Lower lobe of right lung (tissue), 2 donors: Measurements from ENCODE around the gene DEFB126. TPM values are rescaled to one million over a fixed set of nuclear protein-coding genes. Genes with fewer than 3 reads are reported as not detected.
"Not testable (repeated sequence)": the region's sequence is repeated elsewhere in the genome, so short reads cannot be mapped to it uniquely, and the experiment has no call there.

Experiments
- ATAC-seq, 2 donors: fragments of 200-7000 bp; cut with Tn5 transposase; one replicate each; pipeline ENCODE4 v1.9.1; 2020 to 2022; ENCODE audit warnings: mild to moderate bottlenecking in 2 of 2, moderate library complexity in 2 of 2
- DNase-seq: peaks from one replicate; pipeline ENCODE4 v3.0.0-alpha.2; 2020
- H3K27ac ChIP-seq: fragments of 200-600 bp; one replicate; pipeline ENCODE4 v1.8.0; 2022
- H3K27me3 ChIP-seq: fragments of 200-600 bp; one replicate; pipeline ENCODE4 v1.8.0; 2022; ENCODE audit warnings: low read depth
- H3K36me3 ChIP-seq: fragments of 200-600 bp; one replicate; pipeline ENCODE4 v1.8.0; 2022; ENCODE audit warnings: mild to moderate bottlenecking
- H3K4me1 ChIP-seq: fragments of 200-600 bp; one replicate; pipeline ENCODE4 v1.8.0; 2022
- H3K4me3 ChIP-seq: fragments of 200-600 bp; one replicate; pipeline ENCODE4 v1.8.0; 2022; ENCODE audit warnings: mild to moderate bottlenecking
- H3K9me3 ChIP-seq: fragments of 200-600 bp; one replicate; pipeline ENCODE4 v1.8.0; 2022
- CTCF ChIP-seq: fragments of 200-600 bp; IDR thresholded peaks from one replicate; pipeline ENCODE4 v1.8.0; 2022; ENCODE audit warnings: antibody characterized with exemption, mild to moderate bottlenecking
- intact Hi-C: fragments of 100-400 bp; cut with DNase I; formaldehyde crosslinking; loops from one replicate; pipeline ENCODE4 v1.11.0; 2022
- total RNA-seq: library from RNA; stranded (reverse); fragmentation: NEBNext Ultra II Directional; extraction: Animal tissue kit (Norgen Biotek cat#: 25700); gene quantifications from one replicate; pipeline ENCODE4 v1.2.1, GENCODE V29; 2021
- donor health status: DM: no; HTN: yes; CAD: no; lungs with severe emphysema.

The DEFB126 gene
- total RNA-seq, 1 donor from 2014 or later, result not detected

- ATAC-seq (no peak), DNase-seq (no peak)
- intact Hi-C loops, result no loop called here
- Histone ChIP-seq H3K9me3 (no peaks in the 10 kb centered on the region), H3K4me1 (no peaks in the 10 kb centered on the region), H3K36me3 (no peaks in the 10 kb centered on the region), H3K4me3 (no peak overlapping the region), H3K27me3 (no peaks in the 10 kb centered on the region), H3K27ac (no peak overlapping the region)
- TF ChIP-seq CTCF, result no peak
Measured at GRCh38 chr20:112396-112795, 30.0 kb upstream of the DEFB126 start.

GRCh38 chr20:117518-117917, 24.9 kb upstream of the DEFB126 start:
- intact Hi-C loops, result no loop called here
- ATAC-seq (no peak), DNase-seq (no peak)
- no peak for TF ChIP-seq CTCF
- no peaks in the 10 kb centered on the region for H3K4me1 ChIP-seq
- H3K27ac ChIP-seq, result no peak overlapping the region
- H3K27me3 ChIP-seq, result no peaks in the 10 kb centered on the region
- H3K36me3 ChIP-seq, result no peaks in the 10 kb centered on the region
- H3K4me3 ChIP-seq, result no peak overlapping the region
- no peaks in the 10 kb centered on the region for H3K9me3 ChIP-seq

GRCh38 chr20:129786-130323, 12.5 kb upstream of the DEFB126 start:
- H3K9me3 ChIP-seq, ATAC-seq: not testable (repeated sequence)

GRCh38 chr20:137668-138490, 4.5 kb upstream of the DEFB126 start:
- intact Hi-C loops, result no loop called here
- TF ChIP-seq CTCF, result peak; percentile 24
- Histone ChIP-seq H3K27ac (no peak overlapping the region), H3K36me3 (no peaks in the 10 kb centered on the region), H3K4me3 (no peak overlapping the region), H3K27me3 (no peaks in the 10 kb centered on the region), H3K9me3 (no peaks in the 10 kb centered on the region), H3K4me1 (no peaks in the 10 kb centered on the region)
- DNase-seq (no peak), ATAC-seq (peak; percentile 53 to 60)

More at GRCh38 chr20:129786-130323, 12.5 kb upstream of the DEFB126 start:
- DNase-seq, intact Hi-C loops, H3K27me3 ChIP-seq, H3K4me3 ChIP-seq, H3K27ac ChIP-seq, H3K4me1 ChIP-seq, H3K36me3 ChIP-seq: not testable (repeated sequence)

- Histone ChIP-seq H3K9me3 (no peaks in the 10 kb centered on the region), H3K4me1 (no peaks in the 10 kb centered on the region), H3K27ac (no peak overlapping the region), H3K36me3 (no peaks in the 10 kb centered on the region), H3K4me3 (no peak overlapping the region), H3K27me3 (no peaks in the 10 kb centered on the region)
- intact Hi-C loops, result no loop called here
- ATAC-seq, result no peak
- no peak for DNase-seq
- no peak for TF ChIP-seq CTCF
Measured at GRCh38 chr20:145877-146276, 3.5 kb downstream of the DEFB126 start.

- no peak for DNase-seq
- Histone ChIP-seq H3K36me3 (no peaks in the 10 kb centered on the region), H3K9me3 (no peaks in the 10 kb centered on the region), H3K27ac (no peak overlapping the region), H3K4me1 (no peaks in the 10 kb centered on the region), H3K4me3 (no peak overlapping the region), H3K27me3 (no peaks in the 10 kb centered on the region)
- no peak for ATAC-seq
- TF ChIP-seq CTCF, result no peak
- intact Hi-C loops, result no loop called here
Measured at GRCh38 chr20:152131-152530, 9.7 kb downstream of the DEFB126 start.
